ENCODE results near the gene INPP5D.

INPP5D gene

GRCh38 chr2:233248999-233249398 lies 188.9 kb downstream of the INPP5D start:
- no peak for DNase-seq

DNA sequence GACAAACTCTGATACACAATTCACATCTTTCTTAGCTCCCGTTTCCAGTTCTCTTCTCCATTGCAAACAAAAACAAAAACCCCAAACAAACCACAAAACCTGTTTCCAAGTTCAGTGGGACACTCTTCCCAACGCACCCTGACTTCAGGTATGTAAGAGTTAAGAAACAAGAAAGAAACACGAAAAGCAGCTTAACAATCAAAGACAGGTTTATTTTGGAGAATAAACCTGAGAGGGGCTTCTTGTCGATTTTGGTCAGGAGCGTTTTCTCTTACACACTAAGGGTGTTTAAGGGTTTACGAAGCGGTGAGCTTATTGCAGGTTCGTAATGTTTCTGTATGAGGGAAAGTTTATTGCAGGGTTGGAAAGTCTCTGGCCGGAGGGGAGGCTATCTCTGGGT lies 190.4 kb downstream of the INPP5D start:
- DNase-seq = no peak

GRCh38 chr2:233250985-233251305 lies 190.8 kb downstream of the INPP5D start:
- DNase-seq = no peak

DNA sequence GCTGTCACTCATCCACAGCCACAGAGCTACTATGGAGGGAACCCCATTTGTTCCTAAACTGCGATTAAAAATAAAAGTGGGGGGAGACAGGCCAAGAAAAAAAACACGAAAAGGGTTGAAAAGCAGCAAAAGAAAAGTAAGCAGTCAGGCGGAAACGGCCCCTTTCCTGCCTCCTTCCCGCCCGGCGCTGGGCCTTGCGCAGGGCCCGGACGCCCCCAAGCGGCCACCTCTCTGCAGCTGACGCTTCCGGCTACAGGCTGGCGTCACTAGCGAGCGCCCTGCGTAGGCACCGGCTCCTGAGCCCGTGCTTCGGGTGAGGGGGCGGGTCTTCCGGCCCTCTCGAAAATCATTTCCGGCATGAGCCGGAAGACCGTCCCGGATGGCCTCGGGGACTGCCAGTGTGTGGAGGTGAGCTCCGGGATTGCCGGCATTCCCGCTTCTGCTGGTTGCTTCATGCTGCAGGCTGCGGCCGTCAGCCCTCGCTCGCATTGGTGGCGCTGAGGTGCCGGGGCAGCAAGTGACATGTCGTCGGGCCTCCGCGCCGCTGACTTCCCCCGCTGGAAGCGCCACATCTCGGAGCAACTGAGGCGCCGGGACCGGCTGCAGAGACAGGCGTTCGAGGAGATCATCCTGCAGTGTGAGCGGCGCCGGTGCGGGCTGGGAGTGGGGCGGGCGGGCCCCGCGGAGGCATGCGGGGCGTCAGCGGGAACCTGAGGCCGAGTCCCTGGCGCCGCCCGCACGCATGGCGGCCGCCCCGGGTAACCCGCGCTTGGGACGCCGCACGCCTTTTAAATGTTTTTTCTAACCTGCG lies 191.4 kb downstream of the INPP5D start, which contains the start of gene ATG16L1:
ATG16L1 (plus strand) TSS at position 368 of the 811 bp plus-strand sequence; CDS start at position 523, 155 bp downstream.
- DNase-seq = peak; percentile 95

DNA sequence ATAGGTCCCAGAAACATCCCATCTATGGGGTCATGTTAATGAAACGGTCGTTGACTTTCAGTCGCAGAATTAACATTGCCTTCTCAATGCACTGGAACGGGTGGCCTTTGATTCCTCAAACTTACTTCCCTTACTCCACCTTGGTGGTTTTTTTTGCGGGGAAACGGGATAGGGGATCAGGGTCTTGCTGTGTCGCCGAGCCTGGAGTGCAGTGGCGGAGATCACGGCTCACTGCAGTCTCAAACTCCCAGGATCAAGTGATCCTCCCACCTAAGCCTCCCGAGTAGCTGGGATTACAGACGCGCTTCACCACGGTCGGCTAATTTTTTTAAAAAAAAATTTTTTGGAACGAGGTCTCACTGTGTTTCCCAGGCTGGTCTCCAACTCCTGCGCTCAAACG lies 192.1 kb downstream of the INPP5D start:
- DNase-seq = no peak

DNA sequence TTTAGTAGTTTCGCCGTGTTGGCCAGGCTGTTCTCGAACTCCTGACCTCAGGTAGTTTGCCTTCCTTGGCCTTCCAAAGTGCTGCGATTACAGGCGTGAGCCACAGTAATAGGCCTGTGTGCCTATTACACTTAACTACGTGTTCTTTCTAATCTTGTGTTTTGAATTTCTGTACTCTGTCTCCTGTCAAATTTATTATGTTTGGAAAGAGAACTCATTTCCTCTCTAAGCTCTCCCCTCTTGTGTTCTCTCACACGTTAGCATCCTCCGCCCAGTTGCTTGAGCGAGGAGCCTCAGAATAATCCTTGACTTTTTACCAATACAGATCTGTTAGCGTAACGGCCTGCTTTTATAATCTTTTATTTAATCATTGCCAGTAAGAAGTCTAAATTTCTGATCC lies 195.0 kb downstream of the INPP5D start:
- no peak for DNase-seq

GRCh38 chr2:233256048-233256447 lies 195.9 kb downstream of the INPP5D start:
- no peak for DNase-seq

Measured in CD4-positive, alpha-beta T cell treated with Interferon gamma for 1 hour (primary cell).